Hematopoietic multipotent progenitor cell treated with erythropoietin and hydrocortisone succinate and interleukin-3 and kit ligand, for 17 days (in vitro differentiated cells): ENCODE measurements around the gene PAGR1.
"Not testable (repeated sequence)": the region's sequence is repeated elsewhere in the genome, so short reads cannot be mapped to it uniquely, and the experiment has no call there.

Source experiments
- DNase-seq: peaks from one replicate; pipeline ENCODE4 v3.0.0-alpha.2; 2015; ENCODE audit warnings: low spot score

PAGR1 gene

GRCh38 chr16:29815793-29816693 lies at the start of gene PAGR1:
Gene PAGR1 (plus strand): TSS chr16:29816152. CDS start chr16:29816526, 374 bp downstream.
- peak; percentile 97 for DNase-seq

GRCh38 chr16:29766571-29766970 lies 49.4 kb upstream of the PAGR1 start:
- no peak for DNase-seq

GRCh38 chr16:29767062-29767461 lies 48.9 kb upstream of the PAGR1 start:
- DNase-seq = no peak

GRCh38 chr16:29769507-29769906 lies 46.4 kb upstream of the PAGR1 start:
- no peak for DNase-seq

- no peak for DNase-seq
Observed at GRCh38 chr16:29770250-29770929, 45.6 kb upstream of the PAGR1 start.

GRCh38 chr16:29772330-29772729 lies 43.6 kb upstream of the PAGR1 start:
- not testable (repeated sequence) for DNase-seq

- DNase-seq = no peak
Observed at GRCh38 chr16:29774730-29775129, 41.2 kb upstream of the PAGR1 start.

GRCh38 chr16:29775742-29776408 lies 40.1 kb upstream of the PAGR1 start:
- no peak for DNase-seq

- DNase-seq = no peak
Observed at GRCh38 chr16:29777576-29778350, 38.2 kb upstream of the PAGR1 start, which contains the start of gene ZG16. Gene ZG16 (plus strand): TSS chr16:29778256. CDS start chr16:29779267, 1,011 bp downstream.

GRCh38 chr16:29779474-29779873 lies 36.5 kb upstream of the PAGR1 start:
- DNase-seq = no peak

- DNase-seq = not testable (repeated sequence)
Observed at GRCh38 chr16:29783094-29783953, 32.6 kb upstream of the PAGR1 start.

GRCh38 chr16:29784157-29784556 lies 31.8 kb upstream of the PAGR1 start:
- no peak for DNase-seq

- DNase-seq = peak; percentile 62
Observed at GRCh38 chr16:29784901-29785500, 31.0 kb upstream of the PAGR1 start.

- DNase-seq = not testable (repeated sequence)
Observed at GRCh38 chr16:29787155-29787554, 28.8 kb upstream of the PAGR1 start.

GRCh38 chr16:29789775-29790182 lies 26.2 kb upstream of the PAGR1 start:
- DNase-seq = no peak

GRCh38 chr16:29790183-29790948 lies 25.6 kb upstream of the PAGR1 start, which contains the start of gene KIF22:
Gene KIF22 (plus strand): TSS chr16:29790751. CDS start chr16:29790760, 9 bp downstream.
- DNase-seq = peak; percentile 99

GRCh38 chr16:29790949-29791844 lies 24.8 kb upstream of the PAGR1 start:
- peak; percentile 21 for DNase-seq
